CD14-positive monocyte (primary cell): ENCODE results near the gene CXCL12. TPM values are rescaled to one million over a fixed set of nuclear protein-coding genes. Genes with fewer than 3 reads are reported as not detected.

ENCODE experiments used
- DNase-seq, 3 donors: peaks; one replicate each; pipeline ENCODE4 v3.0.0-alpha.2; 2011 to 2022
- H2AFZ ChIP-seq: 2 replicates; pipeline ENCODE4 v1.6.0; 2012; ENCODE audit warnings: mild to moderate bottlenecking, low read depth, low read length, inconsistent platforms; ENCODE audit not compliant: insufficient read depth, poor library complexity, severe bottlenecking
- H3K27ac ChIP-seq, 2 donors: 1 replicate in 1 of 2; 2 replicates in 1 of 2; pipeline ENCODE4 v1.5.1; 2012 to 2013; ENCODE audit warnings: low read length in 2 of 2, control low read depth in 1 of 2, inconsistent platforms in 1 of 2, low read depth in 1 of 2, mild to moderate bottlenecking in 1 of 2
- H3K27me3 ChIP-seq, 2 donors: one replicate each; pipeline versions ENCODE4 v1.6.0 to v1.6.1; 2011 to 2013; ENCODE audit warnings: low read length in 2 of 2; ENCODE audit not compliant: control insufficient read depth in 2 of 2, insufficient read depth in 2 of 2
- H3K36me3 ChIP-seq, 2 donors: replicated peaks in 1 of 2; 1 replicate in 1 of 2; 2 replicates in 1 of 2; pipeline versions ENCODE4 v1.5.1 to v1.6.1; 2012 to 2013; ENCODE audit warnings: low read length in 2 of 2, control low read depth in 1 of 2, inconsistent platforms in 1 of 2, mild to moderate bottlenecking in 1 of 2; ENCODE audit not compliant: insufficient read depth in 2 of 2, control insufficient read depth in 1 of 2
- H3K4me1 ChIP-seq, 2 donors: 1 replicate in 1 of 2; 2 replicates in 1 of 2; pipeline versions ENCODE4 v1.5.1 to v1.6.1; 2012 to 2013; ENCODE audit warnings: low read length in 2 of 2, control low read depth in 1 of 2, inconsistent platforms in 1 of 2, mild to moderate bottlenecking in 1 of 2, moderate library complexity in 1 of 2; ENCODE audit not compliant: insufficient read depth in 2 of 2, control insufficient read depth in 1 of 2
- H3K4me2 ChIP-seq: replicated peaks from 2 replicates; pipeline ENCODE3; 2012; ENCODE audit warnings: low read length, moderate library complexity, mild to moderate bottlenecking; ENCODE audit not compliant: poor library complexity, severe bottlenecking; ENCODE audit errors: extremely low read depth
- H3K4me3 ChIP-seq, 3 experiments: fragments of 200-600 bp in 1 of 3; sonication (generic) in 1 of 3; replicated peaks in 1 of 3; 1 replicate in 2 of 3; 2 replicates in 1 of 3; pipeline ENCODE4 v1.5.1; 2011 to 2013; ENCODE audit warnings: low read length in 3 of 3, mild to moderate bottlenecking in 3 of 3, control low read depth in 2 of 3, low read depth in 2 of 3, inconsistent platforms in 1 of 3, moderate library complexity in 1 of 3
- H3K79me2 ChIP-seq: 2 replicates; pipeline ENCODE4 v1.6.0; 2012; ENCODE audit warnings: mild to moderate bottlenecking, control low read depth, inconsistent platforms, low read length, moderate library complexity; ENCODE audit not compliant: insufficient read depth
- H3K9ac ChIP-seq: 2 replicates; pipeline ENCODE4 v1.6.0; 2017; ENCODE audit warnings: low read length, mild to moderate bottlenecking; ENCODE audit not compliant: insufficient read depth, poor library complexity, severe bottlenecking
- H3K9me3 ChIP-seq, 2 donors: replicated peaks in 1 of 2; 1 replicate in 1 of 2; 2 replicates in 1 of 2; pipeline versions ENCODE4 v1.5.1 to v1.6.1; 2012 to 2013; ENCODE audit warnings: low read length in 2 of 2, control low read depth in 1 of 2; ENCODE audit not compliant: control insufficient read depth in 1 of 2, insufficient read depth in 1 of 2
- H4K20me1 ChIP-seq: 2 replicates; pipeline ENCODE4 v1.6.0; 2012; ENCODE audit warnings: mild to moderate bottlenecking, low read length, control low read depth, moderate library complexity; ENCODE audit not compliant: insufficient read depth
- H3K27ac Mint-ChIP-seq, 7 donors: one replicate each; pipeline ENCODE4 v1.8.0; 2020; ENCODE audit warnings: mild to moderate bottlenecking in 7 of 7, mixed read lengths in 7 of 7, moderate library complexity in 6 of 7, inconsistent platforms in 2 of 7
- H3K27me3 Mint-ChIP-seq, 3 donors: one replicate each; pipeline ENCODE4 v1.8.0; 2021 to 2022; ENCODE audit warnings: low read depth in 3 of 3, mild to moderate bottlenecking in 3 of 3, mixed read lengths in 3 of 3, moderate library complexity in 3 of 3, inconsistent platforms in 1 of 3
- H3K36me3 Mint-ChIP-seq, 2 donors: one replicate each; pipeline ENCODE4 v1.8.0; 2020; ENCODE audit warnings: mixed read lengths in 2 of 2, inconsistent platforms in 1 of 2, mild to moderate bottlenecking in 1 of 2
- H3K4me1 Mint-ChIP-seq: one replicate; pipeline ENCODE4 v1.8.0; 2020; ENCODE audit warnings: mild to moderate bottlenecking, mixed read lengths
- H3K4me3 Mint-ChIP-seq, 2 donors: one replicate each; pipeline ENCODE4 v1.8.0; 2020; ENCODE audit warnings: mild to moderate bottlenecking in 2 of 2, mixed read lengths in 2 of 2, moderate library complexity in 1 of 2
- H3K9me3 Mint-ChIP-seq, 7 donors: one replicate each; pipeline ENCODE4 v1.8.0; 2020 to 2022; ENCODE audit warnings: mixed read lengths in 7 of 7, mild to moderate bottlenecking in 6 of 7, moderate library complexity in 6 of 7, inconsistent platforms in 2 of 7
- WGBS: methylation state at CpG from one replicate; pipeline ENCODE4 v1.1.5; 2013; ENCODE audit warnings: missing lambda C conversion rate; ENCODE audit not compliant: insufficient coverage; 5-methylcytosine and 5-hydroxymethylcytosine counted together
- intact Hi-C, 2 donors: fragments of 100-400 bp; cut with micrococcal nuclease; formaldehyde crosslinking; loops; one replicate each; pipeline versions ENCODE4 v1.15.0 to v1.15.1; 2023
- polyA plus RNA-seq, 3 donors: library from polyadenylated mRNA; depleted of rRNA in 1 of 3; unstranded in 2 of 3; stranded (reverse) in 1 of 3; fragments of 300-500 nt in 2 of 3; fragments of >200 nt in 1 of 3; fragmentation: Illumina TruSeq in 2 of 3; gene quantifications; 1 replicate in 2 of 3; 2 replicates in 1 of 3; pipeline ENCODE4 v1.2.3, GENCODE V29; 2012 to 2021
- TF ChIP-seq, protein P1 (sequence below): fragments of 200-600 bp; IDR thresholded peaks from one replicate; pipeline ENCODE4 v1.8.0; 2022; ENCODE audit warnings: antibody characterized with exemption, mild to moderate bottlenecking

Gene CXCL12
- polyA plus RNA-seq, 3 donors = 0.21 TPM; not detected in 2

DNA sequence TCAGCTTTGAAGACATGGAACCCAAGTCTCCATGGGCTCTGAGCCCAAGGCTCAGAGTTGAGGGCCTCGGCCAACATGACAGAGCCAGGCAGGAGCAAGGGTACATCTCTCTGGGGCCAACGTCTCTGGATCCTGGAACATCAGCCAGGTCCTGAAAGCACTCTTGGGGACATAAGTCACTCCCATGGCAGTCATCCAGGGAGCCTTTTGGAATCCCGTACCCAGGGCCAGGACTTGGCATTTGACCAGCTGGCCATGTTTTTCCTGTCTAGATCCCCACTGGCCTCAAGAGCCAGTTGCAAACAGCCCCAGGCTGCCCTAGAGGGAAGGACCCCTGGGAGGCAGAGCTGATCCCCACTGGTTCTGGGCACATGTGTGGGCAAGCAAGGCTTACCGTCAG is 4.3 kb upstream of the CXCL12 start:
- no peak overlapping the region for H3K4me3 Mint-ChIP-seq
- H3K9me3 Mint-ChIP-seq = peaks cover 0 to 5% (median 2%) of the 10 kb centered on the region in 7 donors
- Histone ChIP-seq H3K36me3 (no peaks in the 10 kb centered on the region), H3K4me1 (no peaks in the 10 kb centered on the region), H3K4me2 (no peak overlapping the region), H3K9ac (no peak overlapping the region), H3K27me3 (peaks cover 5 to 39% of the 10 kb centered on the region in 2 donors), H3K27ac (no peak overlapping the region), H3K9me3 (peaks cover 0 to 3% of the 10 kb centered on the region in 2 donors), H2AFZ (no peak overlapping the region), H3K4me3 (no peak overlapping the region), H4K20me1 (no peaks in the 10 kb centered on the region), H3K79me2 (no peaks in the 10 kb centered on the region)
- no peaks in the 10 kb centered on the region for H3K36me3 Mint-ChIP-seq
- no peak overlapping the region for H3K27ac Mint-ChIP-seq
- DNase-seq = no peak
- intact Hi-C loops = loop anchor here (5.0 to 10.0 kb wide), 2 partner anchors 466 to 717 kb away; no protein-coding TSS in a partner anchor
- 97% methylated on average over 4 of the region's 4 CpGs for WGBS
- H3K27me3 Mint-ChIP-seq = peaks cover 34 to 45% (median 41%) of the 10 kb centered on the region in 3 donors
- TF ChIP-seq, protein P1, sequence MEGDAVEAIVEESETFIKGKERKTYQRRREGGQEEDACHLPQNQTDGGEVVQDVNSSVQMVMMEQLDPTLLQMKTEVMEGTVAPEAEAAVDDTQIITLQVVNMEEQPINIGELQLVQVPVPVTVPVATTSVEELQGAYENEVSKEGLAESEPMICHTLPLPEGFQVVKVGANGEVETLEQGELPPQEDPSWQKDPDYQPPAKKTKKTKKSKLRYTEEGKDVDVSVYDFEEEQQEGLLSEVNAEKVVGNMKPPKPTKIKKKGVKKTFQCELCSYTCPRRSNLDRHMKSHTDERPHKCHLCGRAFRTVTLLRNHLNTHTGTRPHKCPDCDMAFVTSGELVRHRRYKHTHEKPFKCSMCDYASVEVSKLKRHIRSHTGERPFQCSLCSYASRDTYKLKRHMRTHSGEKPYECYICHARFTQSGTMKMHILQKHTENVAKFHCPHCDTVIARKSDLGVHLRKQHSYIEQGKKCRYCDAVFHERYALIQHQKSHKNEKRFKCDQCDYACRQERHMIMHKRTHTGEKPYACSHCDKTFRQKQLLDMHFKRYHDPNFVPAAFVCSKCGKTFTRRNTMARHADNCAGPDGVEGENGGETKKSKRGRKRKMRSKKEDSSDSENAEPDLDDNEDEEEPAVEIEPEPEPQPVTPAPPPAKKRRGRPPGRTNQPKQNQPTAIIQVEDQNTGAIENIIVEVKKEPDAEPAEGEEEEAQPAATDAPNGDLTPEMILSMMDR = no peak
- peaks cover 4% of the 10 kb centered on the region for H3K4me1 Mint-ChIP-seq

DNA sequence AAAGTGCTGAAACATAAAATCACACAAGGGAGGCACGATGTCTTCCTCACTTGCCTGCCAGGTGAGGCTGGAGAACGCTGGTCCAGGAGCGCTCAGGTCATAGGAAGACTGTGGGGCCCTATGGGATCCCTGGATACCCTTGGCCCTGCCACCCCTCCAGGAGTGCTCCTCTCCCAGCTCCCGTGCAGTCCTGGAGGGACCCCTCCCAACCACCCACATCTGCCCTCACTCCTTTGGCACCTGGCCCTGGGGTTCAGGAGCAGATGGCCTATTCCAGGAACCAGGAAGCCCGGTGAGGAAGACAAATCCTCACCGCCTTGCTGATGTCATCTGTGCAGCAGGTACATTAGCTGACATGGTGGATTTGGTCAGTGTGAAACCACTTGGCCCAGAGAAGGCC is 3.7 kb upstream of the CXCL12 start:
- Mint-ChIP-seq H3K27me3 (peaks cover 38 to 50% (median 46%) of the 10 kb centered on the region in 3 donors), H3K4me3 (no peak overlapping the region), H3K4me1 (peaks cover 4% of the 10 kb centered on the region), H3K9me3 (peaks cover 0 to 8% (median 2%) of the 10 kb centered on the region in 7 donors), H3K27ac (no peak overlapping the region), H3K36me3 (no peaks in the 10 kb centered on the region)
- intact Hi-C loops = loop anchor here (5.0 to 10.0 kb wide), 2 partner anchors 466 to 716 kb away; no protein-coding TSS in a partner anchor
- Histone ChIP-seq H4K20me1 (no peaks in the 10 kb centered on the region), H2AFZ (no peak overlapping the region), H3K27me3 (peaks cover 8 to 40% of the 10 kb centered on the region in 2 donors), H3K9me3 (peaks cover 0 to 6% of the 10 kb centered on the region in 2 donors), H3K9ac (no peak overlapping the region), H3K4me3 (no peak overlapping the region), H3K4me2 (no peak overlapping the region), H3K79me2 (no peaks in the 10 kb centered on the region), H3K36me3 (no peaks in the 10 kb centered on the region), H3K27ac (no peak overlapping the region), H3K4me1 (no peaks in the 10 kb centered on the region)
- no peak for DNase-seq
- WGBS = 92% methylated on average over 5 of the region's 6 CpGs
- TF ChIP-seq, protein P1 = no peak
